Nephron progenitor cell (in vitro differentiated cells): ENCODE data around the gene EGFLAM.

Experiments
- DNase-seq: peaks from one replicate; pipeline ENCODE4 v3.0.0; 2021
- H3K27ac Mint-ChIP-seq: 2 replicates; pipeline ENCODE4 v1.8.0; 2021; ENCODE audit warnings: mild to moderate bottlenecking, moderate library complexity, mixed read lengths
- H3K27me3 Mint-ChIP-seq: 2 replicates; pipeline ENCODE4 v1.8.0; 2021; ENCODE audit warnings: mild to moderate bottlenecking, low read depth, mixed read lengths; ENCODE audit not compliant: poor library complexity
- H3K36me3 Mint-ChIP-seq: 2 replicates; pipeline ENCODE4 v1.8.0; 2021; ENCODE audit warnings: low read depth, mixed read lengths
- H3K4me1 Mint-ChIP-seq: 2 replicates; pipeline ENCODE4 v1.8.0; 2021; ENCODE audit warnings: mixed read lengths
- H3K4me3 Mint-ChIP-seq: 2 replicates; pipeline ENCODE4 v1.8.0; 2021; ENCODE audit warnings: mild to moderate bottlenecking, moderate library complexity, mixed read lengths
- H3K9me3 Mint-ChIP-seq: 2 replicates; pipeline ENCODE4 v1.8.0; 2021; ENCODE audit warnings: mild to moderate bottlenecking, moderate library complexity, mixed read lengths
- TF ChIP-seq, protein P1 (sequence below): fragments of 200-600 bp; sonication (generic); IDR thresholded peaks from 2 replicates; pipeline ENCODE4 v1.5.0; 2021; ENCODE audit warnings: antibody characterized with exemption

The EGFLAM gene

DNA sequence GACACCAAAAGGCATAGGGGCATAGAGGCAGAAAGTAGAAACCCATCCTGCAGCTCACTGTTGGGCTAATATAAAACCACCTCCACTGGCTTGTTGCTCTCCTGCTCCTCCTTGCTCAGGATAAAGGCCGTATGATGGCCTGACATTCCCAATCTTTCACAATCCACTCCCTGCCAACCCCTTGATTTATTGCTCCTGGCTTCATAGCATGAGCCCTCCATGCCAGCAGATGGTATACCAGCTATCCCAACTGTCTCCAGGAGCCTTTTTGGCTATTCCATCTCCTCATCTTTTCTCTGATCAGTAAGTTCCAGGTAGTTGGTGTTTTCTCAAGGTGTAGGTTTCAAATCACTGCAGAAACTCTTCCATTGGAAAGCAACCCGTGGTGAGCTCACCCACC, 128.8 kb downstream of the EGFLAM start:
- Mint-ChIP-seq H3K36me3 (peaks cover 10% of the 10 kb centered on the region), H3K4me1 (peaks cover 27% of the 10 kb centered on the region), H3K4me3 (no peak overlapping the region), H3K27me3 (no peaks in the 10 kb centered on the region), H3K9me3 (no peaks in the 10 kb centered on the region), H3K27ac (peak overlapping the region; percentile 14)
- DNase-seq = no peak
- TF ChIP-seq, protein P1, sequence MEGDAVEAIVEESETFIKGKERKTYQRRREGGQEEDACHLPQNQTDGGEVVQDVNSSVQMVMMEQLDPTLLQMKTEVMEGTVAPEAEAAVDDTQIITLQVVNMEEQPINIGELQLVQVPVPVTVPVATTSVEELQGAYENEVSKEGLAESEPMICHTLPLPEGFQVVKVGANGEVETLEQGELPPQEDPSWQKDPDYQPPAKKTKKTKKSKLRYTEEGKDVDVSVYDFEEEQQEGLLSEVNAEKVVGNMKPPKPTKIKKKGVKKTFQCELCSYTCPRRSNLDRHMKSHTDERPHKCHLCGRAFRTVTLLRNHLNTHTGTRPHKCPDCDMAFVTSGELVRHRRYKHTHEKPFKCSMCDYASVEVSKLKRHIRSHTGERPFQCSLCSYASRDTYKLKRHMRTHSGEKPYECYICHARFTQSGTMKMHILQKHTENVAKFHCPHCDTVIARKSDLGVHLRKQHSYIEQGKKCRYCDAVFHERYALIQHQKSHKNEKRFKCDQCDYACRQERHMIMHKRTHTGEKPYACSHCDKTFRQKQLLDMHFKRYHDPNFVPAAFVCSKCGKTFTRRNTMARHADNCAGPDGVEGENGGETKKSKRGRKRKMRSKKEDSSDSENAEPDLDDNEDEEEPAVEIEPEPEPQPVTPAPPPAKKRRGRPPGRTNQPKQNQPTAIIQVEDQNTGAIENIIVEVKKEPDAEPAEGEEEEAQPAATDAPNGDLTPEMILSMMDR = no peak

DNA sequence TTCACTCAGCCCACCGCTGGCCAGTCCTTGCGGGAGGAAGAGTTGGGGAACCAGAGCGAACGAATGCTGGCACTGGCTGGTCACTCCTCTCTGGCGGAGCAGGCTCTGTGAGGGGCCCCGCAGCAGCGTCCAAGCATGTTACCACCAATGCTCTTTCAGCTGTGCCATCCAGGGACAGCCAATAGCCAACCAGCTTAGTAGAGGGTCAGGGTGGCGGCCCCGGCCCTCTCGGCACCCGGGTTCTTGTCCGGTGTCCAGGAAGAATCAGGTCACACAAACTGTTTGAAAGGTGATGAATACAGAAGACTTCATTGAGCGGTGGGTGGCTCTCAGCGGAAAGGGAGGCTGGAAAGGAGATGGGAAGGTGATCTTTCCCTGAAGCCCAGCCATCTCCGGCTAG, 135.3 kb downstream of the EGFLAM start:
- Mint-ChIP-seq H3K36me3 (peaks cover 29% of the 10 kb centered on the region), H3K27ac (no peak overlapping the region), H3K4me3 (no peak overlapping the region)

DNA sequence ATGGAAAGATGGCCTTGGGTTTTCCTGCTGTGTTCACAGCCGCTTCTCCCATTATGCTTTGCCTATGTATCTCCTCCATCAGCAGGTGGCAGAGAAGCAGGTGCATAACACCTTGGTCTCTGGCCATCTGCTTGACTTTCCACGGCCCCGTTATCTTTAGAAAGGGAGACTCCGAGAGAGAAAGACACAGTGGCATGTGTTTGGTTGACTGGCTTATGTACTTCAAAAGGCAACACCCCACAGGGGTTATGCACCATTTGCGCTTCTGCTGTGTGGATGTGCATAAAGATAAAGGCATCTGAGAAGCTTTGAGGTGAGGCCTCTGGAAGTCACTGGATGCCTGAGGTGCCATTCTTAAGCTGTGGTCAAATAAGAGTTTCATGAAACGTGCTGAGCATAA, 138.4 kb downstream of the EGFLAM start:
- Mint-ChIP-seq H3K27me3 (no peaks in the 10 kb centered on the region), H3K4me1 (no peaks in the 10 kb centered on the region), H3K4me3 (no peak overlapping the region), H3K9me3 (peaks cover 3% of the 10 kb centered on the region), H3K36me3 (peaks cover 23% of the 10 kb centered on the region), H3K27ac (no peak overlapping the region)
- TF ChIP-seq, protein P1 = no peak
- DNase-seq = no peak

More for the DNA sequence above, 135.3 kb downstream of the EGFLAM start:
- DNase-seq = no peak
- Mint-ChIP-seq H3K27me3 (no peaks in the 10 kb centered on the region), H3K4me1 (no peaks in the 10 kb centered on the region), H3K9me3 (peaks cover 3% of the 10 kb centered on the region)
- TF ChIP-seq, protein P1 = no peak

DNA sequence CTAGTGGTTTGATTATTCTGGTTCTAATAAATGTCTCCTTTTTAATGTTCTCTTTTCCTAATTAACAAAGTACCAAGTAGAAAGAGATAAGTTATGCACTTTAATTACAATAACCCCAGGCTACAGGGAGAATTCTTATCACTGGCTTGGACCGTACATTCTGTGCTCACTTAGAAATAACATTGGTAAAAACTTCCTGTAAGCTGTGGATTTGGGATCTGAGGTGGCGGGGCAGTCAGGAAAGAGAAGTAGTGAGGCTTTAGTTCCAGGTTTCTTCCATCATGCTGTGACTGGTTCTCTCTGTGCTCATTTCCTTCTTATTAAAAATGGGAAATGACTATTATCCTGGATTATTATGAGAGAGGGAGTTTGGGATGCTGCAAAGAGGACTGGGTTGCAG, 142.0 kb downstream of the EGFLAM start:
- no peaks in the 10 kb centered on the region for H3K36me3 Mint-ChIP-seq
- H3K9me3 Mint-ChIP-seq = no peaks in the 10 kb centered on the region
- H3K27me3 Mint-ChIP-seq = no peaks in the 10 kb centered on the region
- no peaks in the 10 kb centered on the region for H3K4me1 Mint-ChIP-seq
- no peak overlapping the region for H3K27ac Mint-ChIP-seq
- TF ChIP-seq, protein P1 = no peak
- H3K4me3 Mint-ChIP-seq = no peak overlapping the region
- DNase-seq = no peak

DNA sequence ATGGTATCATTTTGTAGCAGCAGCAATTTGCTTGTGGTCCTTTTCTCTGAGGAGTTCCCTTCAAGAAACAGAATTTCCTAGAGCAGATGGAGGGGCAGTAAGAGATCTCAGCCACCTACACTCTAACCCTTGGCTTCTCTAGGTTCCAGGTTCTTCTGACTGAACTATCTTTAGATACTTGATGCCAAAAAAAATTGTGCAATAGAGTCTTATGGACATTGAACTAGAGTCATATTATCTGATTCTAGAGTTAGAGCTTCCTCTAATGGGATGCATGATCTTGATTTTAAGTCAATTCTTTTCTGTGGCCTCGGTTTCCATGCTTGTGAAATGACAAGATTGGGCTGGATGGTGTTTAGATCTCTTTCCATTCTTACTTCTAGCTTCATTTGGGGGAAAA, 142.8 kb downstream of the EGFLAM start:
- no peak overlapping the region for H3K4me3 Mint-ChIP-seq
- no peaks in the 10 kb centered on the region for H3K9me3 Mint-ChIP-seq
- H3K27ac Mint-ChIP-seq = no peak overlapping the region
- H3K36me3 Mint-ChIP-seq = no peaks in the 10 kb centered on the region
- TF ChIP-seq, protein P1 = no peak
- DNase-seq = no peak
- H3K4me1 Mint-ChIP-seq = no peaks in the 10 kb centered on the region
- no peaks in the 10 kb centered on the region for H3K27me3 Mint-ChIP-seq

DNA sequence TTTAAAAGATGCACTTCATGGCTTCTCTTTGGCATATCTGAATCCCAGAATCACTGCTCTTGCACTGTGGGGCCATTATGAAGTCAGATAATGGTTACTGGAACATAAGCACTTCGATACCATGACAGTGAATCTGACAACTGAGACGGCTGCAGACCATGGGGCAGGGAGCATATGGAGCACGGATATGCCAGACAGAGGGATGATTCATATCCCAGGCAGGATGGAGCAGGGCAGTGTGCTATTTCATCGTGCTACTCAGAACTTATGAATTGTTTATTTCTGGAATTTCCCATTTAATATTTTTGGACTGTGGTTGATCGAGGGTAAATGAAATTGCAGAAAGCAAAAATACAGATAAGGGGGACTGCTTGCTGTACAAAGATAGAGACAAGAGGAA, 145.0 kb downstream of the EGFLAM start:
- H3K36me3 Mint-ChIP-seq = no peaks in the 10 kb centered on the region
- TF ChIP-seq, protein P1 = no peak
- peaks cover 2% of the 10 kb centered on the region for H3K4me1 Mint-ChIP-seq
- no peak for DNase-seq
- H3K27ac Mint-ChIP-seq = no peak overlapping the region
- no peaks in the 10 kb centered on the region for H3K9me3 Mint-ChIP-seq
- H3K4me3 Mint-ChIP-seq = no peak overlapping the region
- no peaks in the 10 kb centered on the region for H3K27me3 Mint-ChIP-seq
